ENCODE results near the gene CPPED1. TPM values are rescaled to one million over a fixed set of nuclear protein-coding genes. Genes with fewer than 3 reads are reported as not detected.

The CPPED1 gene
- total RNA-seq, 2 donors from 2014 or later = 11.3 to 26.8 TPM

GRCh38 chr16:12728469-12728868, 75.2 kb downstream of the CPPED1 start:
- Mint-ChIP-seq H3K4me3 (no peak overlapping the region), H3K9me3 (peaks cover 15% of the 10 kb centered on the region), H3K27ac (no peak overlapping the region), H3K27me3 (no peaks in the 10 kb centered on the region), H3K4me1 (ENCODE audit: low read depth in 2 of 2) (no peaks in the 10 kb centered on the region), H3K36me3 (peaks cover 21% of the 10 kb centered on the region)
- ATAC-seq (no peak), DNase-seq (ENCODE audit: low spot score) (no peak)

- no peaks in the 10 kb centered on the region for H3K4me1 Mint-ChIP-seq (ENCODE audit: low read depth in 2 of 2)
- no peak overlapping the region for H3K27ac Mint-ChIP-seq
- peak in 1 of 2 donors; percentile 43 for ATAC-seq
- no peaks in the 10 kb centered on the region for H3K27me3 Mint-ChIP-seq
- H3K4me3 Mint-ChIP-seq = no peak overlapping the region
- H3K9me3 Mint-ChIP-seq = no peaks in the 10 kb centered on the region
- DNase-seq (ENCODE audit: low spot score) = no peak
- H3K36me3 Mint-ChIP-seq = no peaks in the 10 kb centered on the region
These were observed 79.5 kb downstream of the CPPED1 start for GRCh38 chr16:12724226-12724625.

- DNase-seq (ENCODE audit: low spot score) (no peak), ATAC-seq (no peak)
- no peak overlapping the region for H3K27ac Mint-ChIP-seq
- H3K4me3 Mint-ChIP-seq = no peak overlapping the region
- no peaks in the 10 kb centered on the region for H3K36me3 Mint-ChIP-seq
- no peaks in the 10 kb centered on the region for H3K9me3 Mint-ChIP-seq
- H3K27me3 Mint-ChIP-seq = no peaks in the 10 kb centered on the region
- no peaks in the 10 kb centered on the region for H3K4me1 Mint-ChIP-seq (ENCODE audit: low read depth in 2 of 2)
These were observed 80.0 kb downstream of the CPPED1 start for GRCh38 chr16:12723681-12724080.

- Mint-ChIP-seq H3K27ac (no peak overlapping the region), H3K4me1 (ENCODE audit: low read depth in 2 of 2) (no peaks in the 10 kb centered on the region), H3K36me3 (no peaks in the 10 kb centered on the region), H3K9me3 (no peaks in the 10 kb centered on the region), H3K4me3 (no peak overlapping the region), H3K27me3 (no peaks in the 10 kb centered on the region)
- ATAC-seq = no peak
- no peak for DNase-seq (ENCODE audit: low spot score)
These were observed 81.8 kb downstream of the CPPED1 start for GRCh38 chr16:12721841-12722421.

- Mint-ChIP-seq H3K27ac (no peak overlapping the region), H3K9me3 (peaks cover under 1% of the 10 kb centered on the region), H3K27me3 (no peaks in the 10 kb centered on the region), H3K4me3 (no peak overlapping the region), H3K4me1 (ENCODE audit: low read depth in 2 of 2) (no peaks in the 10 kb centered on the region), H3K36me3 (peaks cover 1% of the 10 kb centered on the region)
- ATAC-seq (no peak), DNase-seq (ENCODE audit: low spot score) (no peak)
These were observed 83.7 kb downstream of the CPPED1 start for GRCh38 chr16:12719972-12720371.

- no peak for ATAC-seq
These were observed 87.0 kb downstream of the CPPED1 start for GRCh38 chr16:12716658-12717057.

GRCh38 chr16:12709807-12710206, 93.9 kb downstream of the CPPED1 start:
- no peaks in the 10 kb centered on the region for H3K27me3 Mint-ChIP-seq

More at GRCh38 chr16:12716658-12717057, 87.0 kb downstream of the CPPED1 start:
- Mint-ChIP-seq H3K4me1 (ENCODE audit: low read depth in 2 of 2) (no peaks in the 10 kb centered on the region), H3K4me3 (no peak overlapping the region), H3K27me3 (no peaks in the 10 kb centered on the region), H3K27ac (no peak overlapping the region), H3K36me3 (peaks cover 5% of the 10 kb centered on the region), H3K9me3 (peaks cover 4% of the 10 kb centered on the region)
- DNase-seq (ENCODE audit: low spot score) = no peak

GRCh38 chr16:12708266-12708665, 95.4 kb downstream of the CPPED1 start:
- DNase-seq (ENCODE audit: low spot score) (no peak), ATAC-seq (no peak)
- H3K27me3 Mint-ChIP-seq = no peaks in the 10 kb centered on the region
- no peak overlapping the region for H3K4me3 Mint-ChIP-seq
- H3K9me3 Mint-ChIP-seq = no peaks in the 10 kb centered on the region
- H3K4me1 Mint-ChIP-seq (ENCODE audit: low read depth in 2 of 2) = no peaks in the 10 kb centered on the region
- no peaks in the 10 kb centered on the region for H3K36me3 Mint-ChIP-seq
- H3K27ac Mint-ChIP-seq = no peak overlapping the region

More at GRCh38 chr16:12709807-12710206, 93.9 kb downstream of the CPPED1 start:
- no peak overlapping the region for H3K4me3 Mint-ChIP-seq
- peaks cover under 1% of the 10 kb centered on the region for H3K9me3 Mint-ChIP-seq
- no peak overlapping the region for H3K27ac Mint-ChIP-seq
- ATAC-seq = no peak
- peaks cover 2% of the 10 kb centered on the region for H3K36me3 Mint-ChIP-seq
- no peak for DNase-seq (ENCODE audit: low spot score)
- no peaks in the 10 kb centered on the region for H3K4me1 Mint-ChIP-seq (ENCODE audit: low read depth in 2 of 2)

GRCh38 chr16:12706628-12707027, 97.1 kb downstream of the CPPED1 start:
- Mint-ChIP-seq H3K4me3 (no peak overlapping the region), H3K27me3 (no peaks in the 10 kb centered on the region), H3K27ac (no peak overlapping the region), H3K36me3 (no peaks in the 10 kb centered on the region), H3K4me1 (ENCODE audit: low read depth in 2 of 2) (no peaks in the 10 kb centered on the region), H3K9me3 (no peaks in the 10 kb centered on the region)
- ATAC-seq = no peak
- no peak for DNase-seq (ENCODE audit: low spot score)

- Mint-ChIP-seq H3K4me3 (no peak overlapping the region), H3K9me3 (no peaks in the 10 kb centered on the region), H3K27ac (no peak overlapping the region), H3K27me3 (no peaks in the 10 kb centered on the region), H3K4me1 (ENCODE audit: low read depth in 2 of 2) (no peaks in the 10 kb centered on the region), H3K36me3 (no peaks in the 10 kb centered on the region)
- no peak for ATAC-seq
- DNase-seq (ENCODE audit: low spot score) = no peak
These were observed 99.1 kb downstream of the CPPED1 start for GRCh38 chr16:12704492-12705111.

- H3K36me3 Mint-ChIP-seq = no peaks in the 10 kb centered on the region
- ATAC-seq = no peak
- H3K4me3 Mint-ChIP-seq = no peak overlapping the region
- H3K27ac Mint-ChIP-seq = no peak overlapping the region
- no peaks in the 10 kb centered on the region for H3K9me3 Mint-ChIP-seq
- DNase-seq (ENCODE audit: low spot score) = no peak
- no peaks in the 10 kb centered on the region for H3K4me1 Mint-ChIP-seq (ENCODE audit: low read depth in 2 of 2)
- H3K27me3 Mint-ChIP-seq = no peaks in the 10 kb centered on the region
These were observed 99.8 kb downstream of the CPPED1 start for GRCh38 chr16:12703935-12704334.

- peaks cover 0 to 5% of the 10 kb centered on the region in 2 donors for H3K4me1 Mint-ChIP-seq (ENCODE audit: low read depth in 2 of 2)
- H3K36me3 Mint-ChIP-seq = no peaks in the 10 kb centered on the region
- H3K9me3 Mint-ChIP-seq = no peaks in the 10 kb centered on the region
- no peak overlapping the region for H3K27ac Mint-ChIP-seq
- H3K27me3 Mint-ChIP-seq = no peaks in the 10 kb centered on the region
- DNase-seq (ENCODE audit: low spot score) (no peak), ATAC-seq (no peak)
- H3K4me3 Mint-ChIP-seq = no peak overlapping the region
These were observed 103.5 kb downstream of the CPPED1 start for GRCh38 chr16:12700161-12700560.

GRCh38 chr16:12699161-12699560, 104.5 kb downstream of the CPPED1 start:
- ATAC-seq = no peak
- H3K4me3 Mint-ChIP-seq = no peak overlapping the region

GRCh38 chr16:12697437-12697836, 106.2 kb downstream of the CPPED1 start:
- no peak for ATAC-seq
- H3K4me3 Mint-ChIP-seq = no peak overlapping the region
- no peak for DNase-seq (ENCODE audit: low spot score)
- no peaks in the 10 kb centered on the region for H3K36me3 Mint-ChIP-seq
- no peaks in the 10 kb centered on the region for H3K9me3 Mint-ChIP-seq
- H3K27me3 Mint-ChIP-seq = no peaks in the 10 kb centered on the region
- no peak overlapping the region for H3K27ac Mint-ChIP-seq
- peaks cover 0 to 5% of the 10 kb centered on the region in 2 donors for H3K4me1 Mint-ChIP-seq (ENCODE audit: low read depth in 2 of 2)

More at GRCh38 chr16:12699161-12699560, 104.5 kb downstream of the CPPED1 start:
- H3K27me3 Mint-ChIP-seq = no peaks in the 10 kb centered on the region
- H3K4me1 Mint-ChIP-seq (ENCODE audit: low read depth in 2 of 2) = peaks cover 0 to 5% of the 10 kb centered on the region in 2 donors
- no peaks in the 10 kb centered on the region for H3K36me3 Mint-ChIP-seq
- DNase-seq (ENCODE audit: low spot score) = no peak
- no peak overlapping the region for H3K27ac Mint-ChIP-seq
- H3K9me3 Mint-ChIP-seq = no peaks in the 10 kb centered on the region

- ATAC-seq = no peak
These were observed 108.2 kb downstream of the CPPED1 start for GRCh38 chr16:12695454-12695853.

More at GRCh38 chr16:12695454-12695853, 108.2 kb downstream of the CPPED1 start:
- Mint-ChIP-seq H3K4me1 (ENCODE audit: low read depth in 2 of 2) (peaks cover 0 to 5% of the 10 kb centered on the region in 2 donors), H3K27me3 (no peaks in the 10 kb centered on the region), H3K27ac (no peak overlapping the region), H3K36me3 (no peaks in the 10 kb centered on the region), H3K4me3 (no peak overlapping the region), H3K9me3 (no peaks in the 10 kb centered on the region)
- DNase-seq (ENCODE audit: low spot score) = no peak

All from natural killer cell treated with Interleukin-12 subunit alpha and Interleukin-12 subunit beta and Interleukin-15 and Interleukin-18, amount 100 ng/mL, for 72 hours (primary cell).